GM19452 (cell line): ENCODE measurements around the gene IFT88.

ENCODE experiments used
- ATAC-seq: cut with Tn5 transposase; IDR thresholded peaks from one replicate; pipeline ENCODE4 v1.9.1; 2021; ENCODE audit not compliant: unreplicated experiment

The IFT88 gene

GRCh38 chr13:20566898-20567874, at the start of gene IFT88:
IFT88 (plus strand) TSS chr13:20567157; CDS start chr13:20574386, 7,229 bp downstream.
- peak; percentile 84 for ATAC-seq

- ATAC-seq: no peak
Observed at GRCh38 chr13:20518660-20519100, 48.3 kb upstream of the IFT88 start.

- no peak for ATAC-seq
Observed at GRCh38 chr13:20519875-20520274, 47.1 kb upstream of the IFT88 start.

- ATAC-seq: no peak
Observed at GRCh38 chr13:20521364-20522115, 45.4 kb upstream of the IFT88 start.

GRCh38 chr13:20525144-20525600, 41.8 kb upstream of the IFT88 start:
- ATAC-seq: peak; percentile 22

- peak; percentile 80 for ATAC-seq
Observed at GRCh38 chr13:20525601-20526544, 41.1 kb upstream of the IFT88 start, which contains the start of gene CRYL1. CRYL1 (minus strand) TSS chr13:20525857; CDS start chr13:20525794, 63 bp downstream.

GRCh38 chr13:20526664-20527063, 40.3 kb upstream of the IFT88 start:
- ATAC-seq: no peak

- no peak for ATAC-seq
Observed at GRCh38 chr13:20528452-20528851, 38.5 kb upstream of the IFT88 start.

- ATAC-seq: no peak
Observed at GRCh38 chr13:20534038-20534608, 32.8 kb upstream of the IFT88 start.

- ATAC-seq: no peak
Observed at GRCh38 chr13:20536992-20537391, 30.0 kb upstream of the IFT88 start.

- ATAC-seq: no peak
Observed at GRCh38 chr13:20544201-20544923, 22.6 kb upstream of the IFT88 start.

- no peak for ATAC-seq
Observed at GRCh38 chr13:20546556-20546955, 20.4 kb upstream of the IFT88 start.

GRCh38 chr13:20547479-20547908, 19.5 kb upstream of the IFT88 start:
- ATAC-seq: no peak

GRCh38 chr13:20550799-20551198, 16.2 kb upstream of the IFT88 start:
- ATAC-seq: no peak

- ATAC-seq: no peak
Observed at GRCh38 chr13:20553311-20553710, 13.6 kb upstream of the IFT88 start.

- no peak for ATAC-seq
Observed at GRCh38 chr13:20558982-20559381, 8.0 kb upstream of the IFT88 start.

- no peak for ATAC-seq
Observed at GRCh38 chr13:20559659-20560356, 7.1 kb upstream of the IFT88 start.

- ATAC-seq: no peak
Observed at GRCh38 chr13:20561741-20562140, 5.2 kb upstream of the IFT88 start.
